Common myeloid progenitor, CD34-positive (primary cell): ENCODE results near the gene SMIM1.

Experiments
- CTCF ChIA-PET: fragments of 350-600 bp; sonication (Branson Sonifier 250); formaldehyde crosslinking; loops from one replicate; lab custom pipeline; 2021; ENCODE audit warnings: antibody characterized with exemption; lab: Charles Lee
- POLR2A ChIA-PET: fragments of 350-600 bp; sonication (Branson Sonifier 250); formaldehyde crosslinking; loops from one replicate; lab custom pipeline; 2021; ENCODE audit warnings: antibody characterized with exemption; lab: Charles Lee
- DNase-seq, 3 donors: peaks; one replicate each; pipeline versions ENCODE4 v3.0.0 to v3.0.0-alpha.2; 2013
- H3K27ac ChIP-seq, 2 experiments: 1 replicate in 1 of 2; 2 replicates in 1 of 2; pipeline ENCODE4 v1.7.0; 2013; ENCODE audit warnings: inconsistent platforms in 2 of 2, low read length in 2 of 2, mild to moderate bottlenecking in 2 of 2, low read depth in 1 of 2, moderate library complexity in 1 of 2; ENCODE audit not compliant: severe bottlenecking in 2 of 2, insufficient read depth in 1 of 2, poor library complexity in 1 of 2
- H3K27me3 ChIP-seq, 5 experiments: replicated peaks in 2 of 5; 1 replicate in 3 of 5; 2 replicates in 2 of 5; pipeline versions ENCODE4 v1.6.1 to v1.7.0; 2013; ENCODE audit warnings: low read length in 4 of 5, mild to moderate bottlenecking in 2 of 5, moderate library complexity in 2 of 5, inconsistent platforms in 1 of 5; ENCODE audit not compliant: insufficient read depth in 5 of 5, control insufficient read depth in 4 of 5
- H3K36me3 ChIP-seq, 4 experiments: 1 replicate in 2 of 4; 2 replicates in 2 of 4; pipeline versions ENCODE4 v1.6.1 to v1.7.0; 2013; ENCODE audit warnings: low read length in 3 of 4, control low read depth in 1 of 4, mild to moderate bottlenecking in 1 of 4; ENCODE audit not compliant: control insufficient read depth in 4 of 4, insufficient read depth in 4 of 4
- H3K4me1 ChIP-seq, 4 experiments: 1 replicate in 3 of 4; 2 replicates in 1 of 4; pipeline versions ENCODE4 v1.6.1 to v1.7.1; 2013; ENCODE audit warnings: low read length in 3 of 4, mild to moderate bottlenecking in 3 of 4, control low read depth in 1 of 4, inconsistent platforms in 1 of 4, moderate library complexity in 1 of 4; ENCODE audit not compliant: control insufficient read depth in 4 of 4, insufficient read depth in 4 of 4; ENCODE audit errors: control extremely low read depth in 1 of 4
- H3K4me3 ChIP-seq, 7 experiments: 1 replicate in 4 of 7; 2 replicates in 3 of 7; pipeline versions ENCODE4 v1.5.1 to v1.7.0; 2013; ENCODE audit warnings: mild to moderate bottlenecking in 7 of 7, low read length in 6 of 7, moderate library complexity in 6 of 7, inconsistent platforms in 2 of 7, low read depth in 2 of 7, control low read depth in 1 of 7; ENCODE audit not compliant: insufficient read depth in 4 of 7, control insufficient read depth in 1 of 7; ENCODE audit errors: extremely low read depth in 1 of 7
- H3K9me3 ChIP-seq, 5 experiments: 1 replicate in 4 of 5; 2 replicates in 1 of 5; pipeline versions ENCODE4 v1.6.1 to v1.7.1; 2013; ENCODE audit warnings: low read length in 4 of 5, mild to moderate bottlenecking in 2 of 5, inconsistent platforms in 1 of 5, low read depth in 1 of 5, moderate library complexity in 1 of 5; ENCODE audit not compliant: control insufficient read depth in 4 of 5, insufficient read depth in 2 of 5; ENCODE audit errors: control extremely low read depth in 1 of 5
- WGBS: methylation state at CpG from one replicate; pipeline ENCODE4 v1.1.5; 2013; ENCODE audit not compliant: insufficient coverage; 5-methylcytosine and 5-hydroxymethylcytosine counted together

SMIM1 gene

GRCh38 chr1:3733883-3734589 lies 38.5 kb upstream of the SMIM1 start:
- DNase-seq = no peak
- H3K27ac ChIP-seq = no peak overlapping the region
- peaks cover 3 to 35% (median 28%) of the 10 kb centered on the region in 4 experiments for H3K36me3 ChIP-seq
- CTCF ChIA-PET = interaction anchor here (1.0 kb wide), 1 partner anchor 10 kb away, joined by 3 read pairs; no protein-coding TSS in a partner anchor
- H3K9me3 ChIP-seq = no peaks in the 10 kb centered on the region
- 93% methylated on average over 14 of the region's 17 CpGs for WGBS
- H3K4me1 ChIP-seq = peaks cover 0 to 7% (median 2%) of the 10 kb centered on the region in 4 experiments
- POLR2A ChIA-PET = no interaction called here
- H3K4me3 ChIP-seq = no peak overlapping the region
- peaks cover 0 to 26% (median 2%) of the 10 kb centered on the region in 5 experiments for H3K27me3 ChIP-seq

DNA sequence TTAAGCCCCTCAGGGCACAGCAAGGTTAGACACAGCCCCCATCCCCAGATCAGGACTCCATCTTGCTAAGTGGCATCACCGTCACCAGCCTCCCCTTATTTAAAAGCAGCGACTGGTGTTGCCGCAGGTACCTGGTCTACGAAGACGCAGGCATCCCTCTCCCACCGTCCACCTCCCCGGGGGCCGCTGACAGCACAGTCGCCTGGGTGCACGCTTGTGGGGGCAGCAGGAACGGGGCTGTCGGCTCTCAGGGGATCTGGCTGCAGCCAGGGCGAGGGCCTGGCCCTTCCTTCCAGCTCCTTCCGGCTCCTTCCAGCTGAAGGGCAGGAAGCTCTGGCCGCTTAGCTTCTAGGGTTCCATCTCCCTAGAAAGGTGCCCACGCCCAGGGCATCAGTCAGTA lies 37.9 kb upstream of the SMIM1 start:
- ChIA-PET POLR2A (no interaction called here), CTCF (interaction anchor here (0.9 to 1.0 kb wide), 2 partner anchors 10 kb away, joined by 3 read pairs; no protein-coding TSS in a partner anchor)

GRCh38 chr1:3735027-3735681 lies 37.4 kb upstream of the SMIM1 start:
- no peak overlapping the region for H3K4me3 ChIP-seq
- 93% methylated on average over 7 of the region's 12 CpGs for WGBS
- H3K9me3 ChIP-seq = no peaks in the 10 kb centered on the region
- H3K4me1 ChIP-seq = peaks cover 0 to 5% (median 2%) of the 10 kb centered on the region in 4 experiments
- H3K27me3 ChIP-seq = peaks cover 0 to 26% (median 0%) of the 10 kb centered on the region in 5 experiments
- peaks cover 3 to 44% (median 33%) of the 10 kb centered on the region in 4 experiments for H3K36me3 ChIP-seq
- ChIA-PET CTCF (interaction anchor here (0.9 kb wide), 1 partner anchor 11 kb away, joined by 3 read pairs; no protein-coding TSS in a partner anchor), POLR2A (no interaction called here)
- no peak overlapping the region for H3K27ac ChIP-seq
- DNase-seq = no peak

More for the DNA sequence above, 37.9 kb upstream of the SMIM1 start:
- H3K4me1 ChIP-seq = peaks cover 0 to 7% (median 2%) of the 10 kb centered on the region in 4 experiments
- DNase-seq = no peak
- 97% methylated on average over 16 of the region's 16 CpGs for WGBS
- no peaks in the 10 kb centered on the region for H3K9me3 ChIP-seq
- peaks cover 0 to 26% (median under 1%) of the 10 kb centered on the region in 5 experiments for H3K27me3 ChIP-seq
- H3K36me3 ChIP-seq = peaks cover 3 to 41% (median 31%) of the 10 kb centered on the region in 4 experiments
- H3K27ac ChIP-seq = no peak overlapping the region
- no peak overlapping the region for H3K4me3 ChIP-seq

GRCh38 chr1:3735688-3736087 lies 36.9 kb upstream of the SMIM1 start:
- ChIA-PET CTCF (interaction anchor here (1.2 kb wide), 1 partner anchor 9 kb away, joined by 4 read pairs; no protein-coding TSS in a partner anchor), POLR2A (no interaction called here)
- Histone ChIP-seq H3K4me3 (no peak overlapping the region), H3K36me3 (peaks cover 3 to 46% (median 36%) of the 10 kb centered on the region in 4 experiments), H3K27ac (no peak overlapping the region), H3K4me1 (peaks cover 0 to under 1% (median 0%) of the 10 kb centered on the region in 4 experiments), H3K27me3 (peaks cover 0 to 24% (median 0%) of the 10 kb centered on the region in 5 experiments), H3K9me3 (no peaks in the 10 kb centered on the region)
- no peak for DNase-seq
- 87% methylated on average over 8 of the region's 13 CpGs for WGBS

GRCh38 chr1:3736131-3736561 lies 36.4 kb upstream of the SMIM1 start:
- ChIA-PET CTCF (interaction anchor here (1.2 kb wide), 1 partner anchor 9 kb away, joined by 4 read pairs; no protein-coding TSS in a partner anchor), POLR2A (no interaction called here)
- peaks cover 3 to 50% (median 37%) of the 10 kb centered on the region in 4 experiments for H3K36me3 ChIP-seq

DNA sequence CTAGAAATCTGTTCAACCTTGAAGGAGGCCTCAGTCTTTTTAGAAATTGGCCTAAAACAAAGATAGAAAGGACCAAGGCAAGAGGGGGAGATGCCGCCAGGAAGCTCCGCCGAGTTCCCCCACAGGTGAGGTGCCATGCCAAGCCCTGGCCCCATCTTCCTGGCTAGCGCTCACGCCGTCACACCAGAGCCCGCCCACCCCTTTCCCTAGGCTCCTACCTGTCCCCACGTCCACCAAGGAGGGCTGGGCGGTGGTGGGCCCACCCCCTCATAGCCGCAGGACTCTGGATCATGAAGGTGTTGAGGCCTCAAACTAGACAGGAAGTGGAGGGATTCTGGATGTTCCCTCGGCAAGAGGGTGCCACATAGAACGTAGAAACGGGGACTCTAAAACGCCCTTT lies 35.8 kb upstream of the SMIM1 start:
- ChIA-PET POLR2A (no interaction called here), CTCF (interaction anchor here (1.2 kb wide), 1 partner anchor 10 kb away, joined by 4 read pairs; no protein-coding TSS in a partner anchor)
- H3K4me1 ChIP-seq = no peaks in the 10 kb centered on the region
- peaks cover 0 to 14% (median 0%) of the 10 kb centered on the region in 5 experiments for H3K27me3 ChIP-seq
- H3K4me3 ChIP-seq = no peak overlapping the region
- no peak overlapping the region for H3K27ac ChIP-seq
- no peaks in the 10 kb centered on the region for H3K9me3 ChIP-seq
- DNase-seq = no peak
- peaks cover 3 to 56% (median 38%) of the 10 kb centered on the region in 4 experiments for H3K36me3 ChIP-seq
- 92% methylated on average over 7 of the region's 14 CpGs for WGBS

More at GRCh38 chr1:3736131-3736561, 36.4 kb upstream of the SMIM1 start:
- Histone ChIP-seq H3K4me1 (no peaks in the 10 kb centered on the region), H3K27ac (no peak overlapping the region), H3K9me3 (no peaks in the 10 kb centered on the region), H3K27me3 (peaks cover 0 to 19% (median 0%) of the 10 kb centered on the region in 5 experiments), H3K4me3 (no peak overlapping the region)
- 94% methylated on average over 13 of the region's 13 CpGs for WGBS
- DNase-seq = no peak
